Activated CD4-positive, alpha-beta T cell treated with anti-CD3 and anti-CD28 coated beads for 36 hours (primary cell): ENCODE measurements around the gene SYNGR1. TPM values are rescaled to one million over a fixed set of nuclear protein-coding genes. Genes with fewer than 3 reads are reported as not detected.

Experiments used
- ATAC-seq: fragments of 200-7000 bp; cut with Tn5 transposase; one replicate; pipeline ENCODE4 v1.10.0; 2021; ENCODE audit warnings: mild to moderate bottlenecking, moderate library complexity
- CTCF ChIA-PET: fragments of 350-600 bp; sonication (Branson Sonifier 250); formaldehyde crosslinking; loops from one replicate; lab custom pipeline; 2021; ENCODE audit warnings: antibody characterized with exemption; lab: Charles Lee
- POLR2A ChIA-PET: fragments of 350-600 bp; sonication (Branson Sonifier 250); formaldehyde crosslinking; loops from one replicate; lab custom pipeline; 2021; ENCODE audit warnings: antibody characterized with exemption, inconsistent platforms; lab: Charles Lee
- DNase-seq: peaks from one replicate; pipeline ENCODE4 v3.0.0-alpha.2; 2020
- H3K27ac Mint-ChIP-seq: one replicate; pipeline ENCODE4 v1.8.0; 2021; ENCODE audit warnings: mixed read lengths
- H3K27me3 Mint-ChIP-seq: one replicate; pipeline ENCODE4 v1.8.0; 2021; ENCODE audit warnings: mixed read lengths
- H3K36me3 Mint-ChIP-seq: one replicate; pipeline ENCODE4 v1.8.0; 2021; ENCODE audit warnings: low read depth, mixed read lengths
- H3K4me1 Mint-ChIP-seq: one replicate; pipeline ENCODE4 v1.8.0; 2021; ENCODE audit warnings: mixed read lengths
- H3K4me3 Mint-ChIP-seq: one replicate; pipeline ENCODE4 v1.8.0; 2021; ENCODE audit warnings: mild to moderate bottlenecking, moderate library complexity, mixed read lengths
- H3K9me3 Mint-ChIP-seq: one replicate; pipeline ENCODE4 v1.8.0; 2021; ENCODE audit warnings: low read depth, mixed read lengths
- intact Hi-C, 2 experiments: fragments of 100-400 bp; cut with DNase I in 1 of 2; cut with micrococcal nuclease in 1 of 2; formaldehyde crosslinking; loops; one replicate each; pipeline versions ENCODE4 v1.14.2 to v1.15.1; 2022 to 2024; cut with DNase I, micrococcal nuclease
- total RNA-seq, 2 experiments: library from RNA; stranded (reverse); gene quantifications; one replicate each; pipeline ENCODE4 v1.2.3, GENCODE V29; 2021

Gene SYNGR1
- total RNA-seq, 2 experiments from 2014 or later: 0.58 to 0.89 TPM

GRCh38 chr22:39419911-39420310 is 70.1 kb downstream of the SYNGR1 start:
- H3K27me3 Mint-ChIP-seq: no peaks in the 10 kb centered on the region
- H3K4me3 Mint-ChIP-seq: no peak overlapping the region
- ATAC-seq: no peak
- H3K9me3 Mint-ChIP-seq: no peaks in the 10 kb centered on the region
- no peak for DNase-seq
- H3K27ac Mint-ChIP-seq: no peak overlapping the region
- CTCF ChIA-PET: no interaction called here
- POLR2A ChIA-PET: no interaction called here
- peaks cover 15% of the 10 kb centered on the region for H3K4me1 Mint-ChIP-seq
- peaks cover 37% of the 10 kb centered on the region for H3K36me3 Mint-ChIP-seq
- intact Hi-C loops: no loop called here

- ATAC-seq (no peak), DNase-seq (no peak)
- Mint-ChIP-seq H3K36me3 (peaks cover 32% of the 10 kb centered on the region), H3K9me3 (no peaks in the 10 kb centered on the region), H3K4me1 (peaks cover 2% of the 10 kb centered on the region), H3K4me3 (no peak overlapping the region), H3K27me3 (no peaks in the 10 kb centered on the region), H3K27ac (no peak overlapping the region)
- intact Hi-C loops: no loop called here
- ChIA-PET CTCF (interaction anchor here (0.7 kb wide), 1 partner anchor 15 kb away, joined by 3 read pairs; no protein-coding TSS in a partner anchor), POLR2A (no interaction called here)
Observed at GRCh38 chr22:39421691-39422090, 71.9 kb downstream of the SYNGR1 start.

- no peaks in the 10 kb centered on the region for H3K4me1 Mint-ChIP-seq
- no peaks in the 10 kb centered on the region for H3K9me3 Mint-ChIP-seq
- H3K27me3 Mint-ChIP-seq: no peaks in the 10 kb centered on the region
- intact Hi-C loops: no loop called here
- no peak for ATAC-seq
- no peak overlapping the region for H3K4me3 Mint-ChIP-seq
- POLR2A ChIA-PET: no interaction called here
- H3K27ac Mint-ChIP-seq: no peak overlapping the region
- DNase-seq: no peak
- CTCF ChIA-PET: no interaction called here
- peaks cover 33% of the 10 kb centered on the region for H3K36me3 Mint-ChIP-seq
Observed at GRCh38 chr22:39422101-39422500, 72.3 kb downstream of the SYNGR1 start.

- intact Hi-C loops: no loop called here
- peaks cover 33% of the 10 kb centered on the region for H3K36me3 Mint-ChIP-seq
- H3K9me3 Mint-ChIP-seq: no peaks in the 10 kb centered on the region
- no peaks in the 10 kb centered on the region for H3K4me1 Mint-ChIP-seq
- no peak for DNase-seq
- ChIA-PET POLR2A (no interaction called here), CTCF (no interaction called here)
- H3K27me3 Mint-ChIP-seq: no peaks in the 10 kb centered on the region
- H3K27ac Mint-ChIP-seq: no peak overlapping the region
- no peak for ATAC-seq
- no peak overlapping the region for H3K4me3 Mint-ChIP-seq
Observed at GRCh38 chr22:39422721-39423120, 72.9 kb downstream of the SYNGR1 start.

- no peak overlapping the region for H3K4me3 Mint-ChIP-seq
- intact Hi-C loops: no loop called here
- ATAC-seq: no peak
- no peaks in the 10 kb centered on the region for H3K9me3 Mint-ChIP-seq
- ChIA-PET POLR2A (no interaction called here), CTCF (no interaction called here)
- H3K27ac Mint-ChIP-seq: no peak overlapping the region
- no peaks in the 10 kb centered on the region for H3K27me3 Mint-ChIP-seq
- no peak for DNase-seq
- no peaks in the 10 kb centered on the region for H3K4me1 Mint-ChIP-seq
- peaks cover 31% of the 10 kb centered on the region for H3K36me3 Mint-ChIP-seq
Observed at GRCh38 chr22:39423976-39424375, 74.2 kb downstream of the SYNGR1 start.

- Mint-ChIP-seq H3K4me3 (no peak overlapping the region), H3K36me3 (peaks cover 19% of the 10 kb centered on the region), H3K4me1 (no peaks in the 10 kb centered on the region), H3K27ac (no peak overlapping the region), H3K27me3 (no peaks in the 10 kb centered on the region), H3K9me3 (no peaks in the 10 kb centered on the region)
- intact Hi-C loops: no loop called here
- ATAC-seq (no peak), DNase-seq (no peak)
- POLR2A ChIA-PET: no interaction called here
- CTCF ChIA-PET: interaction anchor here (0.5 kb wide), 1 partner anchor 26 kb away, joined by 3 read pairs; no protein-coding TSS in a partner anchor
Observed at GRCh38 chr22:39426380-39427043, 76.7 kb downstream of the SYNGR1 start.

GRCh38 chr22:39427751-39428596 is 78.2 kb downstream of the SYNGR1 start:
- H3K27ac Mint-ChIP-seq: no peak overlapping the region

GRCh38 chr22:39428597-39429071 is 78.8 kb downstream of the SYNGR1 start:
- ChIA-PET CTCF (interaction anchor here (0.6 kb wide), 1 partner anchor 208 kb away, joined by 3 read pairs; no protein-coding TSS in a partner anchor), POLR2A (no interaction called here)
- DNase-seq (no peak), ATAC-seq (no peak)
- no peaks in the 10 kb centered on the region for H3K9me3 Mint-ChIP-seq
- no peak overlapping the region for H3K4me3 Mint-ChIP-seq
- peaks cover 12% of the 10 kb centered on the region for H3K36me3 Mint-ChIP-seq
- H3K27me3 Mint-ChIP-seq: no peaks in the 10 kb centered on the region
- no peaks in the 10 kb centered on the region for H3K4me1 Mint-ChIP-seq
- intact Hi-C loops: no loop called here
- no peak overlapping the region for H3K27ac Mint-ChIP-seq

More at GRCh38 chr22:39427751-39428596, 78.2 kb downstream of the SYNGR1 start:
- DNase-seq: no peak
- H3K36me3 Mint-ChIP-seq: peaks cover 12% of the 10 kb centered on the region
- intact Hi-C loops: no loop called here
- no peak overlapping the region for H3K4me3 Mint-ChIP-seq
- no peaks in the 10 kb centered on the region for H3K27me3 Mint-ChIP-seq
- POLR2A ChIA-PET: no interaction called here
- no peaks in the 10 kb centered on the region for H3K4me1 Mint-ChIP-seq
- CTCF ChIA-PET: interaction anchor here (0.6 kb wide), 1 partner anchor 207 kb away, joined by 3 read pairs; no protein-coding TSS in a partner anchor
- H3K9me3 Mint-ChIP-seq: no peaks in the 10 kb centered on the region
- ATAC-seq: no peak

- Mint-ChIP-seq H3K36me3 (peaks cover 10% of the 10 kb centered on the region), H3K9me3 (no peaks in the 10 kb centered on the region), H3K4me3 (no peak overlapping the region), H3K4me1 (no peaks in the 10 kb centered on the region), H3K27me3 (no peaks in the 10 kb centered on the region), H3K27ac (no peak overlapping the region)
- ChIA-PET POLR2A (no interaction called here), CTCF (no interaction called here)
- ATAC-seq (no peak), DNase-seq (no peak)
- intact Hi-C loops: no loop called here
Observed at GRCh38 chr22:39429186-39429585, 79.4 kb downstream of the SYNGR1 start.

GRCh38 chr22:39429916-39430575 is 80.3 kb downstream of the SYNGR1 start:
- H3K4me1 Mint-ChIP-seq: no peaks in the 10 kb centered on the region
- ChIA-PET CTCF (no interaction called here), POLR2A (no interaction called here)
- H3K27me3 Mint-ChIP-seq: no peaks in the 10 kb centered on the region
- ATAC-seq (no peak), DNase-seq (no peak)
- intact Hi-C loops: no loop called here
- H3K9me3 Mint-ChIP-seq: no peaks in the 10 kb centered on the region
- no peak overlapping the region for H3K4me3 Mint-ChIP-seq
- peaks cover 10% of the 10 kb centered on the region for H3K36me3 Mint-ChIP-seq
- no peak overlapping the region for H3K27ac Mint-ChIP-seq

GRCh38 chr22:39430576-39431150 is 80.9 kb downstream of the SYNGR1 start:
- ChIA-PET POLR2A (no interaction called here), CTCF (no interaction called here)
- H3K27ac Mint-ChIP-seq: no peak overlapping the region
- DNase-seq: no peak
- H3K36me3 Mint-ChIP-seq: peaks cover 10% of the 10 kb centered on the region
- H3K9me3 Mint-ChIP-seq: no peaks in the 10 kb centered on the region
- no peak for ATAC-seq
- H3K4me1 Mint-ChIP-seq: no peaks in the 10 kb centered on the region
- no peak overlapping the region for H3K4me3 Mint-ChIP-seq
- H3K27me3 Mint-ChIP-seq: no peaks in the 10 kb centered on the region
- intact Hi-C loops: no loop called here
